GM19239 (cell line): ENCODE data around the gene RD3L.

Source experiments
- DNase-seq: peaks from one replicate; pipeline ENCODE4 v3.0.0; 2011; ENCODE audit warnings: low spot score; ENCODE audit not compliant: insufficient read length
- FAIRE-seq: peaks from 2 replicates; lab custom pipeline; 2011; peaks lifted over from hg19 to GRCh38; lab: Jason Lieb, UNC

RD3L gene

GRCh38 chr14:103897075-103897947 lies 45.0 kb downstream of the RD3L start:
- no peak for FAIRE-seq
- DNase-seq = no peak

- FAIRE-seq (no peak), DNase-seq (no peak)
These were observed 45.8 kb downstream of the RD3L start for GRCh38 chr14:103896578-103896977.

- DNase-seq = no peak
- FAIRE-seq = no peak
These were observed 47.6 kb downstream of the RD3L start for GRCh38 chr14:103894723-103895059.

GRCh38 chr14:103894034-103894722 lies 48.2 kb downstream of the RD3L start:
- DNase-seq (no peak), FAIRE-seq (no peak)

- FAIRE-seq (no peak), DNase-seq (no peak)
These were observed 50.1 kb downstream of the RD3L start for GRCh38 chr14:103892247-103892646.

GRCh38 chr14:103891667-103892215 lies 50.6 kb downstream of the RD3L start:
- no peak for FAIRE-seq

GRCh38 chr14:103890821-103891666 lies 51.3 kb downstream of the RD3L start:
- no peak for FAIRE-seq

More at GRCh38 chr14:103891667-103892215, 50.6 kb downstream of the RD3L start:
- no peak for DNase-seq

More at GRCh38 chr14:103890821-103891666, 51.3 kb downstream of the RD3L start:
- no peak for DNase-seq
